ENCODE data around the gene C1QTNF2. TPM values are rescaled to one million over a fixed set of nuclear protein-coding genes. Genes with fewer than 3 reads are reported as not detected.
A peak's percentile ranks its signal among the peaks of the same experiment; 100 is the strongest.

Gene C1QTNF2, protein sequence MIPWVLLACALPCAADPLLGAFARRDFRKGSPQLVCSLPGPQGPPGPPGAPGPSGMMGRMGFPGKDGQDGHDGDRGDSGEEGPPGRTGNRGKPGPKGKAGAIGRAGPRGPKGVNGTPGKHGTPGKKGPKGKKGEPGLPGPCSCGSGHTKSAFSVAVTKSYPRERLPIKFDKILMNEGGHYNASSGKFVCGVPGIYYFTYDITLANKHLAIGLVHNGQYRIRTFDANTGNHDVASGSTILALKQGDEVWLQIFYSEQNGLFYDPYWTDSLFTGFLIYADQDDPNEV
- total RNA-seq: 0.43 and 0.64 TPM in 2 replicates

DNA sequence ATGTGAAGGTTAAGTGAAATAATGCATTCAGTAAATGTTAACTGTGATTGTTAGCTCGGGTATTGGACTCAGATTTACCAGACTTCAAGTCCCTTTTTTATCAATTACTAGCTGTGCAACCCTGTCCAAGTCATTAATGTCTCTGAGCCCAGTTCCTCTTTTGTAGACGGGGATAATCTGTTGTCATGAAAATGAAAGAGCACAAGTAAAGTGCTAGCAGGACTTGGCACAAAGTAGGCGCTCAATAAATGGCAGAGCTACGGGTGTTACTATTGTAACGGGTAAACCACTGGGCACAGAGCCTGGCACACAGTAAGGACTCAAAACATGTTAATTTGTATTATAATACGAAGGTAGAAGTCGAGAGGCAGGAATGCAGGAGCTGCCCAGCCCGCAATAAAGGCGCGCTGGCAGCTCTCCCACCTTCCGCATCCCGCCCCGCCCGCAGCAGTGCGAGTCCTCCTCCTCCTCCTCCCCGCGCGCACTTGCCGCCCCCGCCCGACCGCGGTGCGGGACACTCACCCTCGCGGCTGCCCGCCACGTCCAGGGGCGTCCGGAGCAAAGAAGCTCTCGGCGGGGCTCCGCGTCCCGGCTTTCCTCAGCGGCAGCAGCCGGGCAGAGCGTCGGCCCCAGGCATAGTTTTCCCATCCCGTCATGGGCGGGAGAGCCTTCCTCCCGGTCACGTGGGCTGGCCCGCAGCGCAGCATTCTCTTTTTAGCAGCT lies at the start of gene C1QTNF2:
C1QTNF2 (minus strand) TSS at position 637 of the 723 bp plus-strand sequence. CDS start 15,615 bp downstream, outside the sequence.
- peak within 1 kb of the TSS; percentile 59 for H3K4me3 ChIP-seq (ENCODE audit: low read depth, low read length)
- DNase-seq (ENCODE audit: low read depth): peak; percentile 59
- TF ChIP-seq, protein P1, sequence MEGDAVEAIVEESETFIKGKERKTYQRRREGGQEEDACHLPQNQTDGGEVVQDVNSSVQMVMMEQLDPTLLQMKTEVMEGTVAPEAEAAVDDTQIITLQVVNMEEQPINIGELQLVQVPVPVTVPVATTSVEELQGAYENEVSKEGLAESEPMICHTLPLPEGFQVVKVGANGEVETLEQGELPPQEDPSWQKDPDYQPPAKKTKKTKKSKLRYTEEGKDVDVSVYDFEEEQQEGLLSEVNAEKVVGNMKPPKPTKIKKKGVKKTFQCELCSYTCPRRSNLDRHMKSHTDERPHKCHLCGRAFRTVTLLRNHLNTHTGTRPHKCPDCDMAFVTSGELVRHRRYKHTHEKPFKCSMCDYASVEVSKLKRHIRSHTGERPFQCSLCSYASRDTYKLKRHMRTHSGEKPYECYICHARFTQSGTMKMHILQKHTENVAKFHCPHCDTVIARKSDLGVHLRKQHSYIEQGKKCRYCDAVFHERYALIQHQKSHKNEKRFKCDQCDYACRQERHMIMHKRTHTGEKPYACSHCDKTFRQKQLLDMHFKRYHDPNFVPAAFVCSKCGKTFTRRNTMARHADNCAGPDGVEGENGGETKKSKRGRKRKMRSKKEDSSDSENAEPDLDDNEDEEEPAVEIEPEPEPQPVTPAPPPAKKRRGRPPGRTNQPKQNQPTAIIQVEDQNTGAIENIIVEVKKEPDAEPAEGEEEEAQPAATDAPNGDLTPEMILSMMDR (IDR thresholded peaks at IDR 0.05; ENCODE audit: insufficient read depth, low read depth, low read length): no peak

DNA sequence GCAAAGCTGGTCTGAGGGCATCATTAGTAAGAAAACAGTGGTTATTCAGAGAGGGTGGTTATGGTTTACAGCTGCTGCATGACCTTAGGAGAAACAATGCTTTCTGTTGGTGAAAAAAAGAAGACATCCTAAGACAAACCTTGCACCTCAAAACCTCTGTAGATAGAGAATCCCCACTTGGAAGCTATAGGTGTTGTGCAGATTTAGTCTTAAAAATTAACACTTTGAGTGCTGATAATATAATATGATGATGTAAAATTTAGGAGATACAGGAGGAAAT lies 49.8 kb upstream of the C1QTNF2 start:
- no peak overlapping the region for H3K4me3 ChIP-seq (ENCODE audit: low read depth, low read length)
- TF ChIP-seq, protein P1 (IDR thresholded peaks at IDR 0.05; ENCODE audit: insufficient read depth, low read depth, low read length): no peak
- no peak for DNase-seq (ENCODE audit: low read depth)

DNA sequence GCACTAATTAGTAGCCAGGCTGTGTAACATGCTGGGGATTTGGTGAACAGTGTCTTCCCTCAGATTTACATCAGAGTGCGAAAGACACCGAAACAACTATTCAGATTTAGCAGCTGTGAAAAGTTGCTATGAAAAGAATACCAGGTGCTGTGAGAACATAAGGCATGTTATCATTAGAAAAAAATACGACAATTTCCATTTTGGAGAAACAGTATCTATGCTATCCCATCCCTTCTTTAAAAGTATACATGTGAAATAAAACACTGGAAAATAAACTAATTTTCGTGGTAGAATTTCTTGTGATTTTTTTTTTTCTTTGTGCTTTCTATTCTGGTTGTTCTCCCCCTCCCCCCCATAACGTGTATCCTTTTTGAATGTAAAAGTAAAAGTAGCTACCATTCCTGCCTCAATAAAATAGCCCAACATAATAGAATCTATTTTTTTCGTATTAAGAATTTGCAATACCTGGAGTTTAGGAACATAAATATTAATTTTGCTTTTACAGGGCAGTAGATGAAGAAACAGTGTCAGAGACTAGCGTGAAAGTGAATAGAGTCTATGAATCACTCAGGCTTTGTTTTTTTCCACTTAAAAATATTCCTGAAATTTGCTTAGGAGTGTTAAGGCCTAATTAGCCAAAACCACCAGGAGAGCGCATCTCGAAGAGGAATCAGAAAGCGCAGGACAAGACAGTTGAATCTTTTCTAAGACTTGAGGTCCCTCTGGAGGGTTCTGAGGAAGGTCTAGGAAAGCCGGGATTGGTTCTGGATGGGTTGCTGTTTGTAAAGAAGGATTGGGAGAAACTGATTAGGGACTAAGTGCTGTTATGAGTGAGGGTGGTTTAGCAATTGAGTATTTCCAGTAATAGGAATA lies 49.3 kb upstream of the C1QTNF2 start:
- DNase-seq (ENCODE audit: low read depth): peak; percentile 16
- TF ChIP-seq, protein P1 (IDR thresholded peaks at IDR 0.05; ENCODE audit: insufficient read depth, low read depth, low read length): no peak
- H3K4me3 ChIP-seq (ENCODE audit: low read depth, low read length): peak overlapping the region; percentile 93

DNA sequence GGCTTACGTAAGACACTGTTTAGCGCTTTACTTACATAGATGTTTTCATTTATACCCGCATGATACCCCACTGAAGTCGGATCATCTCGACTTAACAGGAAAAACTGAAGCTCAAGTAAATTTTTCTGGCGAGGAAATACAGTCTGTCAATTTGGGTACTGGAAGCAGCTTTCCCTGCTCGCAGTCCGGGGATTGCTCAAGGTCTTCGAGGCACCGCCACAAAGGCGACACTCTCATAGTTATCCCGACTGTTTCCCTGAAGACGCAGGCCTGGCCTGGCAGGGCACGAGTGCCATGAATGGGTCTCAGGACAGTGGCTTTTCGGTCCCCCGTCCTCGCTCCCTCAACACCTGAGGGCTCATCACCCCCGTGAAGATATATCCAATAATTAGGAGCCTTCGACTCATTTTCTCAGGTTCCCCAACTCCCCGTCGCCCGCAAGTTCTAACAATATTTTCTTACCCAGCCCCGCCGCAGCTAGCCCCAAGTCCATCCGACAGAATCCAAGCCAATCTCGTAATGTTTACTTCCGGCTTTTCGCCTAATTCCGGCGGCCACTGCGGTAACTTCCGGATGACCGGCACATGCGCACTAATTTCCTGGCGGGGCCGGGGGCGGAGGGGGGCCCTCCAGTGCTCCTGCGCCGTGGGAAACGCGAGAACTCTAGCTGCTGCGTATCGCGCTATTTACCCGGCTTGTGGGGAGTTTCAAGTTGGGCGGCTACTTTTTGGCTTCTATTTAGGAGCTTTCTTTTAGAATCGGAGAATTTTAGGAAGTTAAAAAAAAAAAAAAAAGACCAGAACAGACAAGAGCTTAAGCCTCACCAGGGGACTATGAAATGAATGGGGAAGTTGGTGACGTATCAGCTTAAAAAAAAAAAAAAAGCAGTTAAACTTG lies 48.4 kb upstream of the C1QTNF2 start, which contains the start of gene SLU7:
SLU7 (minus strand) TSS at position 521 of the 897 bp plus-strand sequence. CDS start 3,787 bp downstream, outside the sequence.
- peak within 1 kb of the TSS; percentile 93 for H3K4me3 ChIP-seq (ENCODE audit: low read depth, low read length)
- DNase-seq (ENCODE audit: low read depth): peak; percentile 97
- TF ChIP-seq, protein P1 (IDR thresholded peaks at IDR 0.05; ENCODE audit: insufficient read depth, low read depth, low read length): no peak

DNA sequence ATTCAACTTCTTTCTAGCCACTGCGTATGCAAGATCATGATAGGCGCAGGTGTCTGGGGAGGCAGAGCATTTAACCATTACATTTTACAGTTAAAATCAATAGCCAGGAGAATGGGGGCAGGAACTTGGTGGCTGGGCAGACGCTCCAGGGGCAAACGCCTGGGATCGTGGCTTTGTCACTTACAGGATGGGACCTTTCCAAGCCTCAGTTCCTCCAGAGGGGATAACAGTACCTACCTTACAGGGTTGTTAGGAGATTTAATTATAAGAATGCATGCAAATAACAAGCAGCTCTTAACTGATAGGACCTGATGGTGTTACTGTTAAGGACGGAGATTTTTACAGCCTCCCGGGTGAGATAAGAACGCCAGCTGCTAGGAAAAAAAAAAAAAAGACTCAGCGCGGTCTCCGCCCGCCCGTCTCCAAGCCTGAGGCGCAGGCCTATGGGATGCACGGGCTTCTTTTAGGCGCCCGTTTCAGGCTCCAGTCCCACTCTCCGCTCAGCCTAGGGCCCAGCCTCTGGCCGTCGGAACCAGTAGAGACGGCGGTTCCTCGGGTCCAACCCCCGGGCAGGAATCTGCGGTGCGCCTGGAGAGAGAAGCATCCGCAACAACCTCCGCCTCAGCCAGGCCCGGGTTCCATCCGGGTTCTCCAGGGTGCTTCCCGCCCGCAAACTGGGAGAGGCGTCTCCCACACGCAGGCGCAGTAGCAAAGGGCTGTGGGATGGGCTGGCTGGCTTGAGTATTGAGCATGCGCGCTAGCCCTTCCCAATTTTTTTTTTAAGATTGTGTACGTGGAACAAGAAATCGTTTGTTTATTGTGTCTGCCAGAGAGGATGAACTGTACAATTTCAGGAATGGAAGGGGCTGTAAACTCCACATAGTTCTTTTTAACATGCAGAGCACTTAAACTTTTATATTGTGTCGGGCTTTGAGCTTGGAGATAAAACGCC lies 29.3 kb upstream of the C1QTNF2 start, which contains the start of gene FAM200C:
FAM200C (minus strand) TSS at position 653 of the 952 bp plus-strand sequence. CDS start 4,564 bp downstream, outside the sequence.
- DNase-seq (ENCODE audit: low read depth): peak; percentile 97
- TF ChIP-seq, protein P1 (IDR thresholded peaks at IDR 0.05; ENCODE audit: insufficient read depth, low read depth, low read length): no peak
- H3K4me3 ChIP-seq (ENCODE audit: low read depth, low read length): peak within 1 kb of the TSS; percentile 72
